GM21423 (cell line): ENCODE results near the gene KAT6B.

Source experiments
- ATAC-seq: cut with Tn5 transposase; IDR thresholded peaks from one replicate; pipeline ENCODE4 v1.9.1; 2021; ENCODE audit warnings: mild to moderate bottlenecking, moderate library complexity; ENCODE audit not compliant: unreplicated experiment

Gene KAT6B

DNA sequence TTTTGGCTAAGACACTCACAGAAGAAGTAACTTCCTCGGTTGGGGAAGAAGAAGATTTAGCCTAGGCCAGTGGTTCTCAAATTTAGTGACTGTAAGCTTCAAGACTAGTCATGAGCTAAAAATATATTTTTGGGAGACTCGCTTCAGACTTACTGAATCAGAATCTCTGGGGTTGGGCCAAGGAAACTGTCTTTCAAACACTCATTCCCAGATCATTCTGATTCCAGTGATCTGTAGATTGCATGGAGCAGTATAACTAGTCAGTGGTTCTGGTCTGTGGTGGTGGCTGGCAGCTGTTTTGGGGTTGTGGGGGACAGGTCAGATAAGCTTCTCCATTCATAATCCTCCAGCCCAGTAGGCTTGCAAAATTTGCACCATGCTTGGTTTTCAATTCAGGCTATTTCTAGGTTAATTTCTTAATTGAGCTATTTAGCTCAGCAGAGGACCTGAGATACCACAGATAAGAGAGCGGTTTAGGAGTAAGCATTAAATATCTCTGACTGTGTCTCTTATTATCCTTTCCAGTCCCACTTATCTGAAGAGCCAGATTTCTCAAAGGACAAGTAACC, 3.8 kb upstream of the KAT6B start:
- ATAC-seq: no peak

DNA sequence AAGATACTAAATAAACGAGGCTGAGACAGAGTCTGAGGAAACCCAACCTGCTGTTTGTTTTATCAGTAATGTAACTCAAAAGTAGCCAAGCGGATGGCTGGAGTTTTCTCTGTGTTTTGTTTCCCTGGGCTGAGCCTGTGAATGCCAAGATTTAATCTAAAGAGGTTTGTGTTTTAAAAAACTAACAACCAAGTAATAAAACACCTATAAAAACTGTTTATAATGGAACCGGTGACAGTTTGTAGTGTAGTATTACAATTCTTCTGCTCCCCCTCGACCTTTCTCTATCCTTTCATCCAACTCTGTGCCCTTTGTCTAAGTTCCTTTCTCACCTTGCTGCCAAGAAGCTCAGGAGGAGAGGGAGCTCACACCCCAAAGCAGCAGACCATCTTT, 2.6 kb upstream of the KAT6B start:
- no peak for ATAC-seq

DNA sequence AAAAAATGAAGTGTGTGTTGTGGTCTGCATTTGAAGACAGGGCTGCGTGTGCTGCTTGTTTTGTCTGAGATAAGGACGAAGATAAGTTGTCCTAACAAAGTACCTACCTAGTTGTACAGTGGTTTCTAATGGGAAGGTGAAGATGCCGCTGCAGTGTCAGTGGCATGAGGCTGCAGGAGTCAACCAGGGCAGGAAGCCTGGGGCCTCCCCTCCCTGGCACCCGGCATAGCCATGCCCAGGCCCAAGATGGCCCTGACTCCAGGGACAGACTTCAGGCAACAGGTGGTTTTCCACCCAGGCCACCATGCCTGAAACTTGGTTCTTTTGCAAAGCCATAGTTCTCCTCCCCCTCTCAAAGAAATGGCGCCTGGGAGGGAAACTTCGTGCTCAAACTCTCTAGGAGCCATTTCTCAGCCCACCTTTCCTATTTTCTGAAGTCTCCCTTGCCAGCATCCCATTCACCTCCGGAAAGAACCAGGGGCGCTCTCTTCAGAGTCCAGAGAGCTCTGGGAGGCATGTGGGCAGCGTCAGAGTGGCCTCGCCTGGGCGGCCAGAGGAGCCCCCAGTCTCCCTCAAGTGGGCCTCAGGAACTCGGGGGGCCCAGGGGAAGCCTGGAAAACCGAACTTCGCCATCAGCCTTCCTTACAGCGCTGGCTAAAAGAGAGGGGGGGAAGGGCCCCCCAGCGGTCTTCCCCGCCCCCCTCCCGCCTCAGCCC, 2.1 kb upstream of the KAT6B start:
- no peak for ATAC-seq

DNA sequence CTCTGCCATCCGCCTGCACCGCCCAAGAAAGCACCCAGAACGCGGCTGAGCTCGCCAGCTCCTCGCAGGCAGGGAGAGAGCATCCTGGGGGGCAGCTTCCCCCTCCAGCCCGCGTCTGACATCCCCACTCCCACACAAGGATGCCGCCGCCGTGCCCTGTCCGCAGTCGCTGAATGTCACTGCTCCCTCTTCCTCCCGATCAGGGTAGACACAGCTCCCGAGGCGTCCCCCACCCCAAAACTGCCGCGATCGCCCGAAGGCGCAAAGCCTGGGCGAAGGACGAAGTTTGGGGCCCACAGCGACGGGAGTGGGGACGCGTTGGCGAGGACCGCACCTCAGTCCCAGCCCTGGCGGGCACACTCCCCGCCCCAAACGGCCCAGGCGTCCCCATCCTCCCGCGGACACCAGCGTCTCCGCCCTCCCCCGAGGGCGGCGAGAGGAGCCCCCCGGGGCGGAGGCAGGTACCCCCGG, 1.5 kb upstream of the KAT6B start:
- no peak for ATAC-seq

DNA sequence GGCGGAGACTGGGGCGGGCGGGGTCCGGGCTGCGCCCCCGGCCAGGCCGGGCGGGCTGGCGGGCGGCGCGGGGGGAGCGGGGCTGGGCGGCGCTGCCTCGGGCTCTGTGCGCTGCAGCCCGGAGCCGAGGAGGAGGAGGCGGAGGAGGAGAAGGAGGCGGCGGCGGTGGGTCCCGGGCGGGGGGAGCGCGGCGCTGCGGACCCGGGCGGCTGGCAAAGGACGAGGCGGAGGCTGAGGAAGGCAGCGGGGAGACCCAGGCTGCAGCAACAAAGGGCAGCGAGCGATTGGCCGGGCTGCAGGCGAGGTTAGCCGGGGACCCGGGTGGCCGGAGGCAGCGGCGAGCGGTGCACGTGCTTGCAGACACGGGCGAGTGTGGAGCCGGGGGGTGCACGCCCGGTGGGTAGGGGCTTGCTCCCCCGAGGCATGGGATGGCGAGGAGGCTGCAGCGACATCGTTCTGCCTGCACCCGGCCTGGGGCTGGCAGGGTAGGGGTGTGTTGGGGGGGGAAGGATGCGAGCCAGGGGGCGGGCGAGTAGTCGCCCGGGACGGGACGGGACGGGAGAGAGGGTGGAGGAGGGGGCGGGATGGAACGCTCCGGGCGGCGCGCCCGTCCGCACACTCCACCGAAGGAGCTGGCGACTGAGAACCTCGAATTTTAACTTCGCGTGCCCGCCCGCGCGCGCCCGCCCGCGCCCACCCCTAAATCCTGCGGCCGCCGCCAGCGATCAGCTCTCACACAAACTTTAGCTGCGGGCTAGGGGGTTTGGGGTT, 844 bp upstream of the KAT6B start:
- ATAC-seq: peak; percentile 0

DNA sequence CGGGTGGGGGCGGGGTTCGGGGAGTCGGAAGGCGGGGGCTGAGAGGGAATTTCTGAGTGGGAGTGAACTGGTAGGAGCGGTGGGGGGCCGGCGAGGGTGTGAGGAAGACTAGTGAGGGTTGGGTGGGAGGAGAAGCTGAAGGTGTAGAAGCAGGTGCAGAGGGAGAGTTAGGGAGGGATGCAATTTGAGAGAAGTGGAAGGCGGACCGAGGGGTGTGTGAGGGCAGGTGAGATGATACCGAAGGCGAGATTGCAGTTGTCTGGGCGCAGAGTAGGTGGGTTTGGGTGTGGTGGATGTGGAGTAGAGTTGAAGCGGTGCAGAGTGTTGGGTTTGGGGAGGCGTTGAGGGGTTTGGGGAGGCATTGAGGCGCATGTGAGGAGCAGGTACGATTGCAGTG, 643 bp downstream of the KAT6B start:
- peak; percentile 2 for ATAC-seq

DNA sequence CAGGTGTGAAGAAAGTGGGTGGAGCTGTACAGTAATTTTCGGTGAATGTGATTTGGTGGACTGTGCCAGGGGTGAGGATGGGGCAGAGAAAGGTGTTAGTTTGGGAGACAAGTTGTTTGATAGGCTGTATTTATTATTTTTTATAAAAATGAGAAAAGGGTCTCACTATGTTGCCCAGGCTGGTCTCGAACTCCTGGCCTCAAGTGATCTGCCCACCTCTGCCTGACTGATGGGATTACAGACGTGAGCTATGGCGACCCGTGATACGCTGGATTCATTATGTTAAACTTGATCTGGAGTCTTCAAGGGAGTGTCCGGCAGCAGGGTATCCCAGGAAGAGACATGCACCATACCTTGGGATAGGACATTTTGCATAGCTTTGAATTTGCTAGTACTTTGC, 1.3 kb downstream of the KAT6B start:
- no peak for ATAC-seq

DNA sequence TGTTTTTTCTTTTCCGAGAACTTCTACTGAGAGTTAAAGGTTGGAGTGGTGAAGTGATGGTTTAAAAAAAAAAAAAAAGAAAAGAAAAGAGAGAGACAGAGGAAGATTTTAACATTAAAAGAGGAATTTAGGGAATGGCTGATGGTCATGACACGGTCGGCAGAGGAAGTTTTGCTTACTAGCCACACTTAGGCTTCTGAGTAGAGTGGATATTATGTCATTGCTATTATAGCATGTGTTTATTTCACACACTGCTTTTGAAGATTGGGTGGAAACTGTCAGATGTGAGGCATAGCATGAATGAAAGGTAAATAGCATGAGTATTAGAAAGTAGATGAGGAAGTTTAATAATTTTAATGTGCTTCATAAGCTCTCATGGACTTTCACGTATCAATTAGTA, 2.5 kb downstream of the KAT6B start:
- no peak for ATAC-seq

DNA sequence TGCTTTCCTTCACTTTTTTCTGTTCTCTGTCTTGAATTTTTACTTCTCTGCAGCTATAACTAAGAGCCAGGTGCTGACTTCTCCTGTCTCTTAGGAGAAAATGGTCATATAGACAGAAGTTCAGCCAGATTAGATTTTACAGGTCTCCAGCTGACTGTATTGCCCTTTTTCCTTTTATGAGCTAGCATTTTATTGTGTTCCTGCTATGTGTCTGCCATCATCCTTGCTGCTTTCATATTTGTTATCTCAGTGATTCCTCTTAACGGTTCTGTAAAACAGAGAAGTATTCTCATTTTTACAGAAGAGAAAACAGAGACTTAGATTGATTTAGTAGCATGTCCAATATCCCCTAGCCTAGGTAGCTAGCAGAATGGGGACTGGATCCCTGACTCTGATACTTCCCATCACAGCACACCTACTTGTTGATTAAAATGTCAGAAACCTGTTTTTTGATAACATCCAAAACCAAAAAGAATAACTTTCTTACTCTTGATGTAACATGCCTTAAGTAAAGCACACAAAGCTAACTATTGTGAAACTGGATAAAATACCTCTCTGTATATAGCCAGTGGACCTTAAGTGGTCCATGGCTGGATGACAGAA, 5.2 kb downstream of the KAT6B start:
- no peak for ATAC-seq

DNA sequence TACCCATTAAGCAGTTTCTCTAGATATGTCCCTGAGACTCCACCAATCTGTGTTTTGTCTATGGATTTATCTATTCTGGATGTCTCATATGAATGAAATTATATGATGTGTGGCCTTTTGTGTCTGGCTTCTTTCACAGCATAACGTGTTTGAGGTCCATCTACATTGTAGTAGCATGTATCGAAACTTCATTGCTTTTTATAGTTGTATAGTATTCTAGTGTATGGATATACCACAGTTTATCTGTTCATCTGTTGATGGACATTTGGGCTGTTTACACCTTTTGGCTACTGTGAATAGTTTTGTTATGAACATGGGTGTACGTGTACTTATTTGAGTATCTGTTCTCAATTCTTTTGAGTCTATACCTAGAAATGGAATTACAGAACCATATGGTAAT, 9.6 kb downstream of the KAT6B start:
- ATAC-seq: no peak

DNA sequence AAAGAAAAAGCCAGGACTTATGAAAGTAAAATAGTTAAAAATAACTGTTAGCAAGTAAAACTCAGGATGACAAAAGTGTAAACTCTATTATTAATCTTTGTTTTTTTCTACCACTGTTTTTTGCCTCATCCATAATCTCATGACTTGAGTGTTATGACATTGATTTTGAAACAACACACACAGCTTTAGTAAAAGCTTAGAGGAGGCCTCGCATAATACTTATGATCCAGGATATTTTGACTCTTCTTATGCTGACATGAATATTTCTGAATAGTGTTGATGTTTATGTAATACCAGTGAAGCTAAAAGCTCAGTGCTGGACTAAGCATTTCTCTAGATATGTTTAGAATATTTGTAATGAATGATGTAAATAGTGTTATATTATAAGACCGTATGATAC, 10.5 kb downstream of the KAT6B start:
- no peak for ATAC-seq

DNA sequence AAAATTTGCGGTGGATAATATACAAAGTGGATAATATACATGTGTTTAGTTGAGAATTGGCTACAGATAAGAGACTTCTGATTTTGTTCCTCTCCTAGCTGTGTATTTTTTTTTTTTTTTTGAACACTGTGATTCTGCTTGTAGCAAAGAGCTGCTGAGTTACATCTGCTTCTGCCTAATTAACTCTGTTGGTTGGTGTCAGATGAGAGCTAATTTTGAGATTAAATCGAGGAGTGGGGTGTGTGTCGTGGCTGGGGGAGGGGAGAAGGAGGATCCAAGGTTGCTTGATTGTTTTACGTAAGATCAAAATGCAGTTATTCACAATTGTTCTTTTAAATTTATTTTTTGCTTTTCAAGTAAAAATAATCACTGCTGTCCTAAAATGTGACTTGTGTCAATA, 11.3 kb downstream of the KAT6B start:
- ATAC-seq: no peak

DNA sequence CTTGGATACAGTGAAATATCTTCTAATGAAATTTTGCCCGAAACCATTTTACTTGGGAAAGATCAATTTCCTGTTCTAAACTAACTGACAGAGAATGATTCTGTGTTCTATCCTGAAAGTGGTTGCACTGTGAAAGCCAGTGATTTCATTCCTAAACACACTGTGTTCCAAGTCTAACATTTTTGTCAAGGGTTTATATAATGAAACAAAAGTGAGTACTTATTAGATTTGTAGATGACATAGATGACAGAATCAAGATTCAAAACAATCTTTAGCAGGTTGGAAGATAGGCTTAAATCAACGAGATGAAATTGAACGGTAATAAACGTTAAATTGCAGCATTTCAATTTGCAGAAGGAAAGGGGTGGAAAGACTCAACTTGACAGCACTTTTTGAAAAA, 13.3 kb downstream of the KAT6B start:
- ATAC-seq: no peak

DNA sequence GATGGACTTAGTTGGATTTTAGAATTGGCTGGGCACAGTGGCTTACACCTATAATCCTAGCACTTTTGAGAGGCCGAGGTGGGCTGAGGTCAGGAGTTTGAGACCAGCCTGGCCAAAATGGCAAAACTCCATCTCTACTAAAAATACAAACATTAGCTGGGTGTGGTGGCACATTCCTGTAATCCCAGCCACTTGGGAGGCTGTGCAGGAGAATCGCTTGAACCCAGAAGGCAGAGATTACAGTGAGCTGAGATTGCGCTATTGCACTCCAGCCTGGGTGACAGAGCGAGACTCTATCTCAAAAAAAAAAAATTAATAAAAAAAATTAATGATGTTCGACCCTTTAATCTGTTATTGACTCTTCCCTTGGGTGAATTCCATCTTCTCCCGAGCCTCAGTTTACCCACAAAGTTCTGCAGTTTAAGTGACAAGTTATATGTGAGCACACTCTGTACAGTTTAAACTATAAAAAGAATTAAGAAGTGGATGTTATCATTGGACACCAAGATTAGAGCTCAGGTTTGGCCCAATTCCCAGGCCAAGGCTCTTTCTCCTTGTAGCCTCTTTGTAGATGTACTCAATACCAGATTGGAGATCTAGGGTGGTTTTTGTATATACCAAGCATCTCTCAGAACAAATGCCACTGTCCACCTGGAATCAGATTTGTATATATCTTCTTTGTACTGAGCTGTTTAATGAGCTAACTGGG, 15.0 kb downstream of the KAT6B start:
- no peak for ATAC-seq

DNA sequence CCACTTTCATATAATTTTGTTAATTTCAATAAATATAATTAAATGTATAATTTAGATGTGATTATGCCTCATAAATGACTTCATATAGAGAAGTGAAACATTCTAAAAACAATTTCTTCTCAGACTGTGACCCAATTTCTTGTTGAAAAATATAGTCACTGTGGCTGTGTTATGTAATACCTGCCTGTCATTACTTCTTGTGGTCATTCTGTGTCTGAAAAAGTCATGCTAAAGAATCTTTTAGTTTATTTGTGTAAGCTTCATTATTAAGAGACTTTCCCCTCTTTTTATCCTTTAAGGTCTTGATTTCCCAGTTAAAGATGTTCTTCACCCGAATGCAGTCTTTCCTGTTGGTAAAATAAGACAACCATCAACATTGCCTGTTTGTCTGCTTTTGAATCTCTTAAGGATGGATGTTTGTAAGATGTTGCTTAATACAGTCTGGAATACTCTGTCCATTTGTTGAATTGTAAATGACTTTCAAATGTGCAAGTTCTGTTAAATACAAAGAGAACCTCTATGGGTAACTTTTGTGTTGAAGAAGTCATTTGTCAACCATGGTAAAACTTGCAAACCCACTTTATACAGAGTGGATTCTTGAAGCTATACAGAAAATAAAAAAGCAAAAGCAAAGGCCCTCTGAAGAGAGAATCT, 16.0 kb downstream of the KAT6B start:
- no peak for ATAC-seq

DNA sequence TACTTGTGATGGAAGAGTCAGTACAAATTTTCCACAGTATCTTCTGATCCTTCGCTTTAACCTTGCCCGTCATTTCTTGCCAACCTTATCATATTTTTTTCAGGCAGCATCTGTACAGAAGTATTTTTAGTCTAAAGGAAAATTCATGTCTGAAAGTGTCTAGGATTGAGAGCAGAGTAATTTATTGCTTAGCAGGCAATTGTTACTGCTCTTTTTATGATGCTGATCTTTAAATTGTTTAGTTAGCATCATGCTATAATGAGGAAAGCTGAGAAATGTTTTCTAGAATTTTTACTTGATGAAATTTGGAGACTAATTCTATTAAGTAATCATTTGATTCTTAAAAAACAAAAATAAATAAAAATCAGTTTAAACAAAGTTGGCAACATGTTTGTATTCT, 20.6 kb downstream of the KAT6B start:
- no peak for ATAC-seq

DNA sequence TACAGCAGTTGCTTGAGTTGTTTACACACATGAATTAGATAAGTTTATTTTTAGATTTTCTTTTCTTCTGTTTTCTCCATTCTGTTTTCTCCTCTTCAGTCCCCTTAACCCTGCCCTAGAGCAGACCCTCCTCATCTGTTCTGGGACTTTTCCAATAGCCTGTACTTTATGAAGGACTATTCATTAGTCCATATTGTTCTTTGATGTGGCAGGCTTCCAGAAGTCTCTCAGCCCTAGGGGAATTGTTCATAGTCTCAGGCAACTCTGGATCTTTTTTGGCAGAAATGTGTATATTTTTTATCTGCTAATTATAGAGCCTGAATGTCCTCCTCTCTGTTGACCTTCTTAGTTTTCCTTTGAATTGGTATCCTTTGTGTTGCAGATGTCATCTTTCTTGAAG, 25.4 kb downstream of the KAT6B start:
- ATAC-seq: no peak

DNA sequence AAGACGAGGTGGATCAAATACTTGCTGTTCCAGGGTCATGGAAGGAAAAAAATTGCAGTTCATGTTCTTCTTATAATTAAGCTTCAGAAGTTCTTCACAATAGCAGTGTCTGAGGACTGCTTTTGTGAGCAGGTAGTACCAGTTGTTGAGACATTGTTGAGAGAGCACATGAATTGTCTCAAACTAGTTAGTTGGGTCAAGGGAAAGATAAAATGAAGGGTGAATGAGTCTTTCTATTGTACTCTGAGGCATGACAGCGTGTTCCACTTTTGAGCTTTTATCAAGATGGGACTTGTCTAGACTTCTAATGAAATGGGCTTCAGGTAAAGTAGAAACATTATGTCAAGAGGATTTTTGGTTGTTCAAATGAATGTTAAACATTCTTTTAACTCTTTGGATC, 26.0 kb downstream of the KAT6B start:
- no peak for ATAC-seq

DNA sequence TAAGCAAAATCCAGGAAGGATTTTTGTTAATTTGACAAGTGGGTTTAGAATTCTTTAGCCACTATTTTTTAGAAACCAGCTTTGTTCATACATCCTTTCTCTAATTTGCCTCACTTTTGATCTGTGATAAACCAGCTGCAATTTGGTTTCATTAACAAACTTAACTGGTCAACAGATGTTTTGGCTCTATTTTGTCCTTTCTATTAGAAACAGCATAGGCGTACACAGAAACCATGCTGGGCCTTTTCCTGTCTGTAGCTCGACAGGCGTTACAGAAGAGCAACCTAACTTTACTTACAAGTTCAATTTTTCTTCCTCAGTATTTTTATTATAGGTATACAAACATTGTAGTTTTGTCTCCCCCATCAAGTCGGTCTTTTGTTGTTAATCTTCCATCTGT, 28.2 kb downstream of the KAT6B start:
- ATAC-seq: no peak

DNA sequence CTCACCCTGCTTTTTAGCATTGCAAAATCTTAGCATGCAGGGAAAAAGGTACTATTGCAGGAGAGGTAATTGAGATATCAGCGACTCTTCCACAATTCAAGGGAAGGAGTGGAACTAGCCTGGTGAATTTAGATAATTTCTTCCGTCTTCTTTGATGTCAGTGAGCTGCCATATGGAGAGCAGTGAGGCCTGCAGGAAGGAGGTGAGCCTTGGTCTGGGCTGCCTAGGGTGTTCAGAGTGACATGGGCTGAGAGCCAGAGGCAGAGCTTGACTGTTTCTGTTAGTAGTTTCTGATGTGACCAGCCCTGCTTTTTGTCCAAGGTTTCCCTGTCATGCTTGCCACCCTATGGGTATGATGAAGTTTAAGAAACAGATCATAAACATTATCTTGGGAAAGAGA, 28.6 kb downstream of the KAT6B start:
- ATAC-seq: peak; percentile 44

DNA sequence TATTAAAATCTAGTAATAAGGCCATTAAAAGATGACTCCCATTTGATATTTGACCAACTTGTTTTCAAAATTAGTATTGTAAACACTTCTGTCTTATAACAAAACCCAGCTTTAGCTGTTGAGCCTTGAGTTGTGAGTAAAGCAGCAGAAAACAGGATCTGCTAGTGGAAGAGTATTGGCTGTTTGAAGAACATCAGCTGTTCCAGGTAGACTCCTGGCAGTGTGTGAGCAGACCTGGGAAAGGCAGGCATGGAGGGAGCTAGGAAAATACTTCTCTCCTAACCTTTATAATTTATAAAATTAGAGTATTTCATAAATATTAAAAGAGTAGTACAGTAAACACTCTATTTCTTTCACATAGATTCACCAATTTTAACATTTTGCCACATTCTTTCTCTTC, 29.0 kb downstream of the KAT6B start:
- ATAC-seq: no peak
